ENCODE data around the gene SH3D19. TPM values are rescaled to one million over a fixed set of nuclear protein-coding genes. Genes with fewer than 3 reads are reported as not detected.

The SH3D19 gene
- total RNA-seq, 1 experiment from 2014 or later = 29.7 TPM

DNA sequence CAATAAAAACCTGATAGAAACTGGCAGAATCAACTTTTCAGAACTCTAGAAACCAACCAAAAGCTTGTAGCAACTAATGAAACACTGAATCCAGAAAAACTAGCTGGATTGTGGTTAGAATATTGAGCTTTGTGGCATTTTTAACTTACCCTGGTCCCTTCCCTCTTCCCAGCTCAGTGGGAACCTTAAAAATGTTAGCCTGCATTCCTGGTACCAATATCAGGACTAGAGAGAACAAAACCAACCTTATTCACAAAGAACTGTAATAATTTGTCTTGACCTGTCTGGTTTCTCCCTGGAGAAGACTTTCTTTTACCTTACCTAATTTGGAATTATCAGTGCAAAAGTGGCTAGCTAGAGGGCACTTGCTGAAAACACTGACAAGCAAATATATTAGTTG, 21.2 kb downstream of the SH3D19 start:
- peaks cover 4 to 9% (median 9%) of the 10 kb centered on the region in 3 experiments; a peak in 5 of 7 replicates for H3K36me3 Mint-ChIP-seq (ENCODE audit: insufficient read depth in 1 of 3, low read depth in 3 of 3)
- Histone ChIP-seq H3K9ac (ENCODE audit: extremely low read depth, insufficient read length, low read length) (no peak overlapping the region), H2BK120ac (ENCODE audit: low read depth, low read length, poor library complexity, severe bottlenecking) (no peak overlapping the region), H3K23ac (ENCODE audit: insufficient read length, low read depth, low read length) (no peak overlapping the region), H2BK20ac (ENCODE audit: low read depth, low read length, poor library complexity, severe bottlenecking) (no peak overlapping the region), H2BK5ac (ENCODE audit: insufficient read length, low read length) (no peak overlapping the region), H3K4me2 (ENCODE audit: insufficient read depth, insufficient read length, low read length) (no peak overlapping the region), H3K56ac (ENCODE audit: insufficient read length, low read depth, low read length) (no peak overlapping the region), H4K91ac (ENCODE audit: insufficient read length, low read depth, low read length) (no peak overlapping the region), H3K79me1 (ENCODE audit: insufficient read depth, low read depth, low read length, poor library complexity, severe bottlenecking) (peaks cover 6% of the 10 kb centered on the region), H3K79me2 (ENCODE audit: insufficient read depth, low read length) (peaks cover 19% of the 10 kb centered on the region; the same call in 1 of the 2 replicates), H3K18ac (ENCODE audit: insufficient read length, low read depth, low read length) (no peak overlapping the region), H2AFZ (ENCODE audit: low read length) (no peak overlapping the region), H3K4me1 (ENCODE audit: insufficient read depth, low read length) (peaks cover 6% of the 10 kb centered on the region; the same call in 1 of the 2 replicates), H3T11ph (ENCODE audit: low read length) (no peak overlapping the region), H4K5ac (ENCODE audit: insufficient read length, low read depth, low read length) (no peak overlapping the region), H2BK12ac (ENCODE audit: insufficient read length, low read depth, low read length) (no peak overlapping the region), H3K14ac (ENCODE audit: insufficient read depth, low read length) (no peak overlapping the region), H4K20me1 (ENCODE audit: control insufficient read depth, insufficient read depth, insufficient read length) (no peaks in the 10 kb centered on the region), H4K8ac (replicated peaks; ENCODE audit: insufficient read length, low read depth, low read length) (no peak overlapping the region), H2AK5ac (ENCODE audit: insufficient read length, low read length) (no peak overlapping the region), H3K27ac (ENCODE audit: insufficient read length, low read depth, low read length) (no peak overlapping the region), H3K27me3 (ENCODE audit: insufficient read depth, low read length) (no peaks in the 10 kb centered on the region), H2BK15ac (ENCODE audit: low read depth, low read length) (no peak overlapping the region), H3K23me2 (ENCODE audit: insufficient read length, low read depth, low read length, poor library complexity, severe bottlenecking) (peaks cover 3% of the 10 kb centered on the region), H3K4ac (ENCODE audit: low read depth, low read length) (no peak overlapping the region), H3K9me3 (ENCODE audit: control insufficient read depth, low read depth, low read length) (no peaks in the 10 kb centered on the region)
- no peak overlapping the region for H3K4me3 Mint-ChIP-seq
- H3K9me3 Mint-ChIP-seq = no peaks in the 10 kb centered on the region
- H3K4me1 Mint-ChIP-seq = peaks cover 27 to 29% of the 10 kb centered on the region in 2 experiments
- H3K27me3 Mint-ChIP-seq (ENCODE audit: low read depth) = no peaks in the 10 kb centered on the region
- no peak for DNase-seq
- peak overlapping the region in 2 of 3 experiments; percentile 17 to 62; a peak in 2 of 7 replicates for H3K27ac Mint-ChIP-seq
- TF ChIP-seq, protein P1, sequence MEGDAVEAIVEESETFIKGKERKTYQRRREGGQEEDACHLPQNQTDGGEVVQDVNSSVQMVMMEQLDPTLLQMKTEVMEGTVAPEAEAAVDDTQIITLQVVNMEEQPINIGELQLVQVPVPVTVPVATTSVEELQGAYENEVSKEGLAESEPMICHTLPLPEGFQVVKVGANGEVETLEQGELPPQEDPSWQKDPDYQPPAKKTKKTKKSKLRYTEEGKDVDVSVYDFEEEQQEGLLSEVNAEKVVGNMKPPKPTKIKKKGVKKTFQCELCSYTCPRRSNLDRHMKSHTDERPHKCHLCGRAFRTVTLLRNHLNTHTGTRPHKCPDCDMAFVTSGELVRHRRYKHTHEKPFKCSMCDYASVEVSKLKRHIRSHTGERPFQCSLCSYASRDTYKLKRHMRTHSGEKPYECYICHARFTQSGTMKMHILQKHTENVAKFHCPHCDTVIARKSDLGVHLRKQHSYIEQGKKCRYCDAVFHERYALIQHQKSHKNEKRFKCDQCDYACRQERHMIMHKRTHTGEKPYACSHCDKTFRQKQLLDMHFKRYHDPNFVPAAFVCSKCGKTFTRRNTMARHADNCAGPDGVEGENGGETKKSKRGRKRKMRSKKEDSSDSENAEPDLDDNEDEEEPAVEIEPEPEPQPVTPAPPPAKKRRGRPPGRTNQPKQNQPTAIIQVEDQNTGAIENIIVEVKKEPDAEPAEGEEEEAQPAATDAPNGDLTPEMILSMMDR (conservative IDR thresholded peaks at IDR 0.05) = no peak

Measured in H9 (cell line).